HG02938 (cell line): Measurements from ENCODE around the gene FGGY.
"Not testable (repeated sequence)": the region's sequence is repeated elsewhere in the genome, so short reads cannot be mapped to it uniquely, and the experiment has no call there.

Experiments used
- ATAC-seq: cut with Tn5 transposase; IDR thresholded peaks from one replicate; pipeline ENCODE4 v1.9.1; 2021; ENCODE audit warnings: mild to moderate bottlenecking, moderate library complexity; ENCODE audit not compliant: unreplicated experiment

The FGGY gene

GRCh38 chr1:59604191-59604590, 307.3 kb downstream of the FGGY start:
- no peak for ATAC-seq

GRCh38 chr1:59605184-59605583, 308.3 kb downstream of the FGGY start:
- ATAC-seq, result no peak

- no peak for ATAC-seq
Measured at GRCh38 chr1:59605761-59606160, 308.9 kb downstream of the FGGY start.

- ATAC-seq, result no peak
Measured at GRCh38 chr1:59609245-59609644, 312.4 kb downstream of the FGGY start.

- not testable (repeated sequence) for ATAC-seq
Measured at GRCh38 chr1:59610499-59610898, 313.6 kb downstream of the FGGY start.

- no peak for ATAC-seq
Measured at GRCh38 chr1:59617434-59617833, 320.5 kb downstream of the FGGY start.

- no peak for ATAC-seq
Measured at GRCh38 chr1:59619557-59619956, 322.7 kb downstream of the FGGY start.

- no peak for ATAC-seq
Measured at GRCh38 chr1:59625384-59625783, 328.5 kb downstream of the FGGY start.

GRCh38 chr1:59631561-59632255, 334.8 kb downstream of the FGGY start:
- no peak for ATAC-seq

- ATAC-seq, result no peak
Measured at GRCh38 chr1:59635097-59635496, 338.2 kb downstream of the FGGY start.

- no peak for ATAC-seq
Measured at GRCh38 chr1:59638231-59638711, 341.4 kb downstream of the FGGY start.

- ATAC-seq, result no peak
Measured at GRCh38 chr1:59639266-59639665, 342.4 kb downstream of the FGGY start.

- ATAC-seq, result no peak
Measured at GRCh38 chr1:59640851-59641250, 344.0 kb downstream of the FGGY start.

- no peak for ATAC-seq
Measured at GRCh38 chr1:59641836-59642235, 344.9 kb downstream of the FGGY start.

GRCh38 chr1:59643526-59643925, 346.6 kb downstream of the FGGY start:
- ATAC-seq, result no peak

GRCh38 chr1:59645893-59646292, 349.0 kb downstream of the FGGY start:
- ATAC-seq, result no peak

GRCh38 chr1:59653142-59653958, 356.5 kb downstream of the FGGY start:
- ATAC-seq, result not testable (repeated sequence)

GRCh38 chr1:59653968-59654367, 357.1 kb downstream of the FGGY start:
- ATAC-seq, result no peak

- ATAC-seq, result no peak
Measured at GRCh38 chr1:59657873-59658465, 361.1 kb downstream of the FGGY start.

- ATAC-seq, result no peak
Measured at GRCh38 chr1:59664166-59664565, 367.3 kb downstream of the FGGY start.

GRCh38 chr1:59666106-59666505, 369.2 kb downstream of the FGGY start:
- no peak for ATAC-seq

GRCh38 chr1:59667020-59667419, 370.1 kb downstream of the FGGY start:
- ATAC-seq, result no peak
